MM.1S (cell line): ENCODE results near the gene DNAJB9.

Experiments used
- DNase-seq: peaks from one replicate; pipeline ENCODE4 v3.0.0-alpha.2; 2015
- H2AFZ ChIP-seq: fragments of 300-600 bp; sonication (generic); 2 replicates; pipeline ENCODE4 v1.6.0; 2016; ENCODE audit warnings: antibody characterized with exemption, low read length
- H3F3A ChIP-seq: fragments of 300-600 bp; sonication (generic); 2 replicates; pipeline ENCODE4 v1.6.1; 2016; ENCODE audit warnings: mild to moderate bottlenecking, antibody characterized with exemption, low read length, moderate library complexity, mixed read lengths; ENCODE audit not compliant: insufficient read depth
- H3K27ac ChIP-seq: fragments of 300-600 bp; sonication (generic); 2 replicates; pipeline ENCODE4 v1.5.1; 2016; ENCODE audit warnings: mild to moderate bottlenecking, low read length
- H3K27me3 ChIP-seq: fragments of 300-600 bp; sonication (generic); replicated peaks from 2 replicates; pipeline ENCODE4 v1.6.0; 2016; ENCODE audit warnings: low read length; ENCODE audit not compliant: insufficient read depth
- H3K36me3 ChIP-seq: fragments of 300-600 bp; sonication (generic); replicated peaks from 2 replicates; pipeline ENCODE4 v1.6.1; 2016; ENCODE audit warnings: mild to moderate bottlenecking, low read length, mixed read lengths; ENCODE audit not compliant: insufficient read depth
- H3K4me1 ChIP-seq: fragments of 300-600 bp; sonication (generic); 2 replicates; pipeline ENCODE4 v1.6.1; 2016; ENCODE audit warnings: low read length, mixed read lengths
- H3K4me2 ChIP-seq: fragments of 300-600 bp; sonication (generic); 2 replicates; pipeline ENCODE4 v1.6.0; 2016; ENCODE audit warnings: low read depth, low read length
- H3K4me3 ChIP-seq: fragments of 300-600 bp; sonication (generic); 2 replicates; pipeline ENCODE4 v1.5.1; 2016; ENCODE audit warnings: low read length, mixed read lengths
- H3K79me2 ChIP-seq: fragments of 300-600 bp; sonication (generic); 2 replicates; pipeline ENCODE4 v1.6.1; 2016; ENCODE audit warnings: mixed run types, low read length, mixed read lengths
- H3K9ac ChIP-seq: fragments of 300-600 bp; sonication (generic); 2 replicates; pipeline ENCODE4 v1.6.1; 2016; ENCODE audit warnings: low read length, mixed read lengths
- H3K9me2 ChIP-seq: fragments of 300-600 bp; sonication (generic); replicated peaks from 2 replicates; pipeline ENCODE4 v1.6.1; 2016; ENCODE audit warnings: mild to moderate bottlenecking, low read length, mixed read lengths; ENCODE audit not compliant: insufficient read depth
- H3K9me3 ChIP-seq: fragments of 300-600 bp; sonication (generic); replicated peaks from 2 replicates; pipeline ENCODE4 v1.6.1; 2016; ENCODE audit warnings: mild to moderate bottlenecking, low read length, mixed read lengths; ENCODE audit not compliant: insufficient read depth
- H4K20me1 ChIP-seq: fragments of 300-600 bp; sonication (generic); 2 replicates; pipeline ENCODE4 v1.6.1; 2016; ENCODE audit warnings: mild to moderate bottlenecking, low read length, moderate library complexity, mixed read lengths; ENCODE audit not compliant: insufficient read depth
- CTCF ChIP-seq: fragments of 300-600 bp; sonication (generic); IDR thresholded peaks from 2 replicates; pipeline ENCODE4 v1.5.1; 2016; ENCODE audit warnings: antibody characterized with exemption, low read length, mixed read lengths
- EZH2 ChIP-seq: fragments of 300-600 bp; sonication (generic); optimal IDR thresholded peaks from 2 replicates; pipeline ENCODE3; 2017; ENCODE audit warnings: low read depth, mild to moderate bottlenecking, antibody characterized with exemption, low read length, mixed read lengths
- EZH2phosphoT487 ChIP-seq: fragments of 300-600 bp; sonication (generic); IDR thresholded peaks from 2 replicates; pipeline ENCODE4 v1.6.1; 2018; ENCODE audit warnings: antibody characterized with exemption, low read length

The DNAJB9 gene

GRCh38 chr7:108525985-108526767, 43.5 kb upstream of the DNAJB9 start, which contains the start of gene PNPLA8:
Gene PNPLA8, minus strand, starts transcription at chr7:108526135. Its CDS starts 10,644 bp downstream, at chr7:108515491.
- no peaks in the 10 kb centered on the region for H3K9me3 ChIP-seq
- no peaks in the 10 kb centered on the region for H4K20me1 ChIP-seq
- peaks cover 40% of the 10 kb centered on the region for H3K79me2 ChIP-seq
- H3K4me1 ChIP-seq: peaks cover 18% of the 10 kb centered on the region
- DNase-seq: peak; percentile 100
- H3K4me2 ChIP-seq: peak within 1 kb of the TSS; percentile 78
- peaks cover 13% of the 10 kb centered on the region for H3F3A ChIP-seq
- peak within 1 kb of the TSS; percentile 87 for H3K27ac ChIP-seq
- no peak for TF ChIP-seq EZH2
- no peak for TF ChIP-seq EZH2phosphoT487
- TF ChIP-seq CTCF: no peak
- no peaks in the 10 kb centered on the region for H3K9me2 ChIP-seq
- H3K4me3 ChIP-seq: peak within 1 kb of the TSS; percentile 75
- H2AFZ ChIP-seq: peak within 1 kb of the TSS; percentile 65
- no peaks in the 10 kb centered on the region for H3K36me3 ChIP-seq
- no peaks in the 10 kb centered on the region for H3K27me3 ChIP-seq
- H3K9ac ChIP-seq: peak within 1 kb of the TSS; percentile 88

GRCh38 chr7:108526768-108527017, 43.0 kb upstream of the DNAJB9 start:
- Histone ChIP-seq H3F3A (peaks cover 13% of the 10 kb centered on the region), H3K4me3 (peak overlapping the region; percentile 75), H4K20me1 (no peaks in the 10 kb centered on the region)

GRCh38 chr7:108528183-108528712, 41.4 kb upstream of the DNAJB9 start:
- peaks cover 18% of the 10 kb centered on the region for H3K4me1 ChIP-seq
- no peaks in the 10 kb centered on the region for H3K27me3 ChIP-seq
- no peak for DNase-seq
- H4K20me1 ChIP-seq: no peaks in the 10 kb centered on the region
- H3K36me3 ChIP-seq: no peaks in the 10 kb centered on the region
- no peak overlapping the region for H3K9ac ChIP-seq
- H3K9me2 ChIP-seq: no peaks in the 10 kb centered on the region
- peaks cover 13% of the 10 kb centered on the region for H3F3A ChIP-seq
- H3K79me2 ChIP-seq: peaks cover 21% of the 10 kb centered on the region
- no peak overlapping the region for H3K4me3 ChIP-seq
- H3K9me3 ChIP-seq: no peaks in the 10 kb centered on the region
- H3K27ac ChIP-seq: no peak overlapping the region
- no peak overlapping the region for H3K4me2 ChIP-seq
- no peak overlapping the region for H2AFZ ChIP-seq
- TF ChIP-seq EZH2phosphoT487: no peak
- TF ChIP-seq CTCF: no peak
- no peak for TF ChIP-seq EZH2

More at GRCh38 chr7:108526768-108527017, 43.0 kb upstream of the DNAJB9 start:
- Histone ChIP-seq H3K27ac (peak overlapping the region; percentile 87), H3K9me2 (no peaks in the 10 kb centered on the region), H3K4me1 (peaks cover 18% of the 10 kb centered on the region), H3K79me2 (peaks cover 35% of the 10 kb centered on the region), H2AFZ (peak overlapping the region; percentile 65), H3K9ac (peak overlapping the region; percentile 88), H3K36me3 (no peaks in the 10 kb centered on the region), H3K9me3 (no peaks in the 10 kb centered on the region), H3K4me2 (peak overlapping the region; percentile 78), H3K27me3 (no peaks in the 10 kb centered on the region)
- no peak for TF ChIP-seq EZH2phosphoT487
- TF ChIP-seq EZH2: no peak
- no peak for TF ChIP-seq CTCF
- DNase-seq: no peak
